ENCODE data around the gene HSPBP1.

DNA sequence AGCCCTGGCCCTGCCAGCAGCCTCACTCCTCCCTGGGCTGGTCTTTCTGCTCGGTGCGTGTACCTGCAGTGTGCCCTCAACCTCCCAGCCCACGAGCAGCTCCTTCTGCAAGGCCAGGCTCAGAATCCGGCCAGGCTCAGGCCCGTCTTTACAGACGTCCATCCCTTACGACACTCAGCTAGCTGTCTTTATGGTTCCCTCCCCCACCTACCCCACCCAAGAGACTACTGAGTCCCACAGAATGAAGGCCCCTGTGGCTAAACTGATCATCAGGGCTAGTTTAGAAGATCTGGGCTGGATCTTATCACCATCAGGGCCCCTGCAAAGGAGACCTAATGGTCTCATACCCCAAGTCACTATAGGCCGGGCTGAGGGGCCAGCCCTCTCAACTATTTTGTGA, 34.5 kb upstream of the HSPBP1 start:
- TF ChIP-seq, protein P1, sequence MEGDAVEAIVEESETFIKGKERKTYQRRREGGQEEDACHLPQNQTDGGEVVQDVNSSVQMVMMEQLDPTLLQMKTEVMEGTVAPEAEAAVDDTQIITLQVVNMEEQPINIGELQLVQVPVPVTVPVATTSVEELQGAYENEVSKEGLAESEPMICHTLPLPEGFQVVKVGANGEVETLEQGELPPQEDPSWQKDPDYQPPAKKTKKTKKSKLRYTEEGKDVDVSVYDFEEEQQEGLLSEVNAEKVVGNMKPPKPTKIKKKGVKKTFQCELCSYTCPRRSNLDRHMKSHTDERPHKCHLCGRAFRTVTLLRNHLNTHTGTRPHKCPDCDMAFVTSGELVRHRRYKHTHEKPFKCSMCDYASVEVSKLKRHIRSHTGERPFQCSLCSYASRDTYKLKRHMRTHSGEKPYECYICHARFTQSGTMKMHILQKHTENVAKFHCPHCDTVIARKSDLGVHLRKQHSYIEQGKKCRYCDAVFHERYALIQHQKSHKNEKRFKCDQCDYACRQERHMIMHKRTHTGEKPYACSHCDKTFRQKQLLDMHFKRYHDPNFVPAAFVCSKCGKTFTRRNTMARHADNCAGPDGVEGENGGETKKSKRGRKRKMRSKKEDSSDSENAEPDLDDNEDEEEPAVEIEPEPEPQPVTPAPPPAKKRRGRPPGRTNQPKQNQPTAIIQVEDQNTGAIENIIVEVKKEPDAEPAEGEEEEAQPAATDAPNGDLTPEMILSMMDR (IDR thresholded peaks at IDR 0.05; ENCODE audit: low read depth, low read length, missing input control) = no peak
- TF ChIP-seq YY1 (IDR thresholded peaks at IDR 0.05) = no peak
- TF ChIP-seq, protein P2, sequence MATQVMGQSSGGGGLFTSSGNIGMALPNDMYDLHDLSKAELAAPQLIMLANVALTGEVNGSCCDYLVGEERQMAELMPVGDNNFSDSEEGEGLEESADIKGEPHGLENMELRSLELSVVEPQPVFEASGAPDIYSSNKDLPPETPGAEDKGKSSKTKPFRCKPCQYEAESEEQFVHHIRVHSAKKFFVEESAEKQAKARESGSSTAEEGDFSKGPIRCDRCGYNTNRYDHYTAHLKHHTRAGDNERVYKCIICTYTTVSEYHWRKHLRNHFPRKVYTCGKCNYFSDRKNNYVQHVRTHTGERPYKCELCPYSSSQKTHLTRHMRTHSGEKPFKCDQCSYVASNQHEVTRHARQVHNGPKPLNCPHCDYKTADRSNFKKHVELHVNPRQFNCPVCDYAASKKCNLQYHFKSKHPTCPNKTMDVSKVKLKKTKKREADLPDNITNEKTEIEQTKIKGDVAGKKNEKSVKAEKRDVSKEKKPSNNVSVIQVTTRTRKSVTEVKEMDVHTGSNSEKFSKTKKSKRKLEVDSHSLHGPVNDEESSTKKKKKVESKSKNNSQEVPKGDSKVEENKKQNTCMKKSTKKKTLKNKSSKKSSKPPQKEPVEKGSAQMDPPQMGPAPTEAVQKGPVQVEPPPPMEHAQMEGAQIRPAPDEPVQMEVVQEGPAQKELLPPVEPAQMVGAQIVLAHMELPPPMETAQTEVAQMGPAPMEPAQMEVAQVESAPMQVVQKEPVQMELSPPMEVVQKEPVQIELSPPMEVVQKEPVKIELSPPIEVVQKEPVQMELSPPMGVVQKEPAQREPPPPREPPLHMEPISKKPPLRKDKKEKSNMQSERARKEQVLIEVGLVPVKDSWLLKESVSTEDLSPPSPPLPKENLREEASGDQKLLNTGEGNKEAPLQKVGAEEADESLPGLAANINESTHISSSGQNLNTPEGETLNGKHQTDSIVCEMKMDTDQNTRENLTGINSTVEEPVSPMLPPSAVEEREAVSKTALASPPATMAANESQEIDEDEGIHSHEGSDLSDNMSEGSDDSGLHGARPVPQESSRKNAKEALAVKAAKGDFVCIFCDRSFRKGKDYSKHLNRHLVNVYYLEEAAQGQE (IDR thresholded peaks at IDR 0.05) = no peak
